ENCODE measurements around the gene NUP160. TPM values are rescaled to one million over a fixed set of nuclear protein-coding genes. Genes with fewer than 3 reads are reported as not detected.

The NUP160 gene
- total RNA-seq, 1 donor from 2014 or later, result 28.3 TPM

GRCh38 chr11:47854667-47855066 lies 6.5 kb upstream of the NUP160 start:
- H3K9me3 Mint-ChIP-seq (ENCODE audit: unreplicated experiment), result no peaks in the 10 kb centered on the region
- H3K4me3 Mint-ChIP-seq (ENCODE audit: unreplicated experiment), result no peak overlapping the region
- no peaks in the 10 kb centered on the region for H3K36me3 Mint-ChIP-seq (ENCODE audit: unreplicated experiment)

GRCh38 chr11:47852053-47852452 lies 3.9 kb upstream of the NUP160 start:
- Mint-ChIP-seq H3K4me1 (ENCODE audit: unreplicated experiment) (peaks cover 13% of the 10 kb centered on the region), H3K9me3 (ENCODE audit: unreplicated experiment) (no peaks in the 10 kb centered on the region), H3K27me3 (ENCODE audit: unreplicated experiment) (no peaks in the 10 kb centered on the region), H3K27ac (ENCODE audit: unreplicated experiment) (no peak overlapping the region), H3K36me3 (ENCODE audit: unreplicated experiment) (no peaks in the 10 kb centered on the region), H3K4me3 (ENCODE audit: unreplicated experiment) (no peak overlapping the region)
- TF ChIP-seq CTCF (IDR thresholded peaks at IDR 0.05), result no peak
- DNase-seq (ENCODE audit: extremely low spot score, unreplicated experiment), result no peak

More at GRCh38 chr11:47854667-47855066, 6.5 kb upstream of the NUP160 start:
- Mint-ChIP-seq H3K27ac (ENCODE audit: unreplicated experiment) (no peak overlapping the region), H3K27me3 (ENCODE audit: unreplicated experiment) (no peaks in the 10 kb centered on the region), H3K4me1 (ENCODE audit: unreplicated experiment) (peaks cover 11% of the 10 kb centered on the region)
- no peak for DNase-seq (ENCODE audit: extremely low spot score, unreplicated experiment)
- TF ChIP-seq CTCF (IDR thresholded peaks at IDR 0.05), result no peak

- Mint-ChIP-seq H3K36me3 (ENCODE audit: unreplicated experiment) (peaks cover 6% of the 10 kb centered on the region), H3K9me3 (ENCODE audit: unreplicated experiment) (no peaks in the 10 kb centered on the region), H3K4me1 (ENCODE audit: unreplicated experiment) (peaks cover 19% of the 10 kb centered on the region), H3K27ac (ENCODE audit: unreplicated experiment) (no peak overlapping the region), H3K4me3 (ENCODE audit: unreplicated experiment) (no peak overlapping the region), H3K27me3 (ENCODE audit: unreplicated experiment) (no peaks in the 10 kb centered on the region)
- no peak for DNase-seq (ENCODE audit: extremely low spot score, unreplicated experiment)
- TF ChIP-seq CTCF (IDR thresholded peaks at IDR 0.05), result no peak
Measured at GRCh38 chr11:47850337-47850736, 2.2 kb upstream of the NUP160 start.

- Mint-ChIP-seq H3K27me3 (ENCODE audit: unreplicated experiment) (no peaks in the 10 kb centered on the region), H3K27ac (ENCODE audit: unreplicated experiment) (peak overlapping the region; percentile 94), H3K9me3 (ENCODE audit: unreplicated experiment) (no peaks in the 10 kb centered on the region), H3K4me1 (ENCODE audit: unreplicated experiment) (peaks cover 19% of the 10 kb centered on the region), H3K4me3 (ENCODE audit: unreplicated experiment) (peak overlapping the region; percentile 98), H3K36me3 (ENCODE audit: unreplicated experiment) (peaks cover 7% of the 10 kb centered on the region)
- TF ChIP-seq CTCF (IDR thresholded peaks at IDR 0.05), result peak; percentile 7
- no peak for DNase-seq (ENCODE audit: extremely low spot score, unreplicated experiment)
Measured at GRCh38 chr11:47848700-47849155, 578 bp upstream of the NUP160 start.

- H3K4me1 Mint-ChIP-seq (ENCODE audit: unreplicated experiment), result peaks cover 19% of the 10 kb centered on the region
- peaks cover 7% of the 10 kb centered on the region for H3K36me3 Mint-ChIP-seq (ENCODE audit: unreplicated experiment)
- H3K4me3 Mint-ChIP-seq (ENCODE audit: unreplicated experiment), result peak overlapping the region; percentile 98
- no peak for TF ChIP-seq CTCF (IDR thresholded peaks at IDR 0.05)
- no peak for DNase-seq (ENCODE audit: extremely low spot score, unreplicated experiment)
- no peaks in the 10 kb centered on the region for H3K9me3 Mint-ChIP-seq (ENCODE audit: unreplicated experiment)
- H3K27me3 Mint-ChIP-seq (ENCODE audit: unreplicated experiment), result no peaks in the 10 kb centered on the region
- peak overlapping the region; percentile 94 for H3K27ac Mint-ChIP-seq (ENCODE audit: unreplicated experiment)
Measured at GRCh38 chr11:47847537-47847891, 636 bp downstream of the NUP160 start.

Data from osteocyte (in vitro differentiated cells).